ENCODE results near the gene RET. TPM values are rescaled to one million over a fixed set of nuclear protein-coding genes. Genes with fewer than 3 reads are reported as not detected.
"Not testable (repeated sequence)": the region's sequence is repeated elsewhere in the genome, so short reads cannot be mapped to it uniquely, and the experiment has no call there.

RET gene
- total RNA-seq, 4 donors from 2014 or later = 0.23 to 2.1 (median 0.78) TPM

GRCh38 chr10:43141421-43141820 is 64.6 kb downstream of the RET start:
- Histone ChIP-seq H3K27me3 (no peaks in the 10 kb centered on the region), H3K9me3 (no peaks in the 10 kb centered on the region), H3K4me1 (peaks cover 35% of the 10 kb centered on the region), H3K27ac (no peak overlapping the region), H3K36me3 (no peaks in the 10 kb centered on the region), H3K4me3 (no peak overlapping the region)
- TF ChIP-seq EP300 (IDR thresholded peaks at IDR 0.05) (no peak), POLR2A (IDR thresholded peaks at IDR 0.05) (no peak), CTCF (IDR thresholded peaks at IDR 0.05) (no peak), POLR2AphosphoS5 (IDR thresholded peaks at IDR 0.05) (no peak)
- WGBS = 90% methylated on average over 5 of the region's 5 CpGs
- no peak for DNase-seq (ENCODE audit: low spot score in 2 of 2)

- Histone ChIP-seq H3K27me3 (no peaks in the 10 kb centered on the region), H3K9me3 (no peaks in the 10 kb centered on the region), H3K36me3 (no peaks in the 10 kb centered on the region), H3K4me3 (no peak overlapping the region), H3K27ac (no peak overlapping the region), H3K4me1 (peaks cover 7% of the 10 kb centered on the region)
- TF ChIP-seq EP300 (IDR thresholded peaks at IDR 0.05) (no peak), POLR2AphosphoS5 (IDR thresholded peaks at IDR 0.05) (no peak), CTCF (IDR thresholded peaks at IDR 0.05) (no peak), POLR2A (IDR thresholded peaks at IDR 0.05) (no peak)
- 89% methylated on average over 6 of the region's 6 CpGs for WGBS
- DNase-seq (ENCODE audit: low spot score in 2 of 2) = no peak
Measured at GRCh38 chr10:43145311-43145710, 68.4 kb downstream of the RET start.

- not testable (repeated sequence) for H3K9me3 ChIP-seq; H3K4me3 ChIP-seq; H3K36me3 ChIP-seq; DNase-seq (ENCODE audit: low spot score in 2 of 2); H3K4me1 ChIP-seq; H3K27me3 ChIP-seq; H3K27ac ChIP-seq
- WGBS = 100% methylated on average over 1 of the region's 1 CpG
Measured at GRCh38 chr10:43145936-43146335, 69.1 kb downstream of the RET start.

GRCh38 chr10:43151371-43151770 is 74.5 kb downstream of the RET start:
- Histone ChIP-seq H3K4me1 (peaks cover 2% of the 10 kb centered on the region), H3K27me3 (no peaks in the 10 kb centered on the region), H3K36me3 (no peaks in the 10 kb centered on the region), H3K4me3 (no peak overlapping the region), H3K9me3 (no peaks in the 10 kb centered on the region), H3K27ac (no peak overlapping the region)
- no peak for DNase-seq (ENCODE audit: low spot score in 2 of 2)
- TF ChIP-seq POLR2A (IDR thresholded peaks at IDR 0.05) (no peak), CTCF (IDR thresholded peaks at IDR 0.05) (no peak), POLR2AphosphoS5 (IDR thresholded peaks at IDR 0.05) (no peak), EP300 (IDR thresholded peaks at IDR 0.05) (no peak)
- WGBS = 72% methylated on average over 2 of the region's 2 CpGs

GRCh38 chr10:43153901-43154300 is 77.0 kb downstream of the RET start:
- Histone ChIP-seq H3K4me1 (peaks cover 2% of the 10 kb centered on the region), H3K27me3 (no peaks in the 10 kb centered on the region), H3K27ac (no peak overlapping the region), H3K4me3 (no peak overlapping the region), H3K9me3 (no peaks in the 10 kb centered on the region), H3K36me3 (no peaks in the 10 kb centered on the region)
- WGBS = 66% methylated on average over 2 of the region's 2 CpGs
- DNase-seq (ENCODE audit: low spot score in 2 of 2) = no peak
- TF ChIP-seq POLR2A (IDR thresholded peaks at IDR 0.05) (no peak), POLR2AphosphoS5 (IDR thresholded peaks at IDR 0.05) (no peak), EP300 (IDR thresholded peaks at IDR 0.05) (no peak), CTCF (IDR thresholded peaks at IDR 0.05) (no peak)

- TF ChIP-seq EP300 (IDR thresholded peaks at IDR 0.05) (no peak), POLR2AphosphoS5 (IDR thresholded peaks at IDR 0.05) (no peak), POLR2A (IDR thresholded peaks at IDR 0.05) (no peak), CTCF (IDR thresholded peaks at IDR 0.05) (no peak)
- no peak overlapping the region for H3K27ac ChIP-seq
- no peaks in the 10 kb centered on the region for H3K9me3 ChIP-seq
- H3K4me3 ChIP-seq = no peak overlapping the region
- no peaks in the 10 kb centered on the region for H3K36me3 ChIP-seq
- peaks cover 5% of the 10 kb centered on the region for H3K4me1 ChIP-seq
- no peak for DNase-seq (ENCODE audit: low spot score in 2 of 2)
- no peaks in the 10 kb centered on the region for H3K27me3 ChIP-seq
- WGBS = 96% methylated on average over 2 of the region's 2 CpGs
Measured at GRCh38 chr10:43155221-43155620, 78.4 kb downstream of the RET start.
